HepG2 (cell line): Measurements from ENCODE around the gene SNRPD1. TPM values are rescaled to one million over a fixed set of nuclear protein-coding genes. Genes with fewer than 3 reads are reported as not detected.

Experiments
- FIP1L1 ChIP-seq: fragments of 200-400 bp; formaldehyde crosslinking; IDR thresholded peaks from 2 replicates; pipeline ENCODE4 v1.6.1; 2018; ENCODE audit warnings: low read depth, mild to moderate bottlenecking, low read length, moderate library complexity, borderline replicate concordance; ENCODE audit not compliant: insufficient read depth
- IRF1 ChIP-seq: sonication (generic); formaldehyde crosslinking; IDR thresholded peaks from 2 replicates; pipeline ENCODE4 v1.4.0; 2020; ENCODE audit warnings: low read depth, mild to moderate bottlenecking, missing genetic modification reagents
- KAT2B ChIP-seq: fragments of 150-350 bp; IDR thresholded peaks from 2 replicates; pipeline ENCODE4 v1.6.1; 2014; ENCODE audit warnings: low read depth, low read length, borderline replicate concordance
- LCORL ChIP-seq, 2 experiments: fragments of 450-650 bp in 1 of 2; sonication (generic) in 1 of 2; formaldehyde crosslinking in 1 of 2; IDR thresholded peaks; 2 replicates each; pipeline versions ENCODE4 v1.5.0 to v1.6.1; 2017 to 2020; ENCODE audit warnings: antibody characterized with exemption in 1 of 2, missing genetic modification reagents in 1 of 2
- MTERF4 ChIP-seq: sonication (generic); formaldehyde crosslinking; IDR thresholded peaks from 2 replicates; pipeline ENCODE4 v1.8.0; 2023; ENCODE audit warnings: mild to moderate bottlenecking, missing genetic modification reagents
- TFAP4 ChIP-seq: sonication (generic); IDR thresholded peaks from 2 replicates; pipeline ENCODE4 v1.6.1; 2016; ENCODE audit warnings: low read depth, borderline replicate concordance
- USF2 ChIP-seq, 2 experiments: sonication (generic) in 1 of 2; formaldehyde crosslinking in 1 of 2; IDR thresholded peaks; 2 replicates each; pipeline versions ENCODE4 v1.5.1 to v1.6.1; 2011 to 2020; ENCODE audit warnings: borderline replicate concordance in 1 of 2, low read depth in 1 of 2, low read length in 1 of 2, mild to moderate bottlenecking in 1 of 2, missing genetic modification reagents in 1 of 2, moderate library complexity in 1 of 2
- ZNF552 ChIP-seq: sonication (generic); formaldehyde crosslinking; IDR thresholded peaks from 2 replicates; pipeline ENCODE4 v1.9.0; 2022; ENCODE audit warnings: missing genetic modification reagents, mild to moderate bottlenecking, borderline replicate concordance
- polyA plus RNA-seq, 8 experiments: library from polyadenylated mRNA; depleted of rRNA in 3 of 8; stranded (reverse) in 7 of 8; unstranded in 1 of 8; fragments of >200 nt; fragmentation: Illumina TruSeq in 4 of 8; extraction: Trizol in 4 of 8; gene quantifications; 2 replicates each; pipeline versions ENCODE4 v1.2.1 to v1.2.3, GENCODE V29; 2011 to 2016; ENCODE audit warnings: low read depth in 4 of 8, missing spikeins in 1 of 8, mixed read lengths in 1 of 8; ENCODE audit not compliant: insufficient read depth in 1 of 8
- total RNA-seq, 5 experiments: library from RNA; depleted of rRNA; stranded (reverse); fragments of >200 nt; fragmentation: Illumina TruSeq; extraction: Trizol; gene quantifications; 2 replicates each; pipeline ENCODE4 v1.2.3, GENCODE V29; 2016; ENCODE audit warnings: low read depth in 1 of 5

Gene SNRPD1
- total and polyA plus RNA-seq, 2 of the 13 experiments (the other 11 are each of a cell fraction or from before 2014, with no cell fraction given): 22.7 to 275 TPM

- no peak for TF ChIP-seq TFAP4
- TF ChIP-seq MTERF4: no peak
- TF ChIP-seq KAT2B: no peak
- no peak for TF ChIP-seq IRF1 (CRISPR knock-in tag)
- TF ChIP-seq USF2 (IDR thresholded peaks at IDR 0.05; ENCODE audit: low read depth, low read length): no peak
- no peak for TF ChIP-seq USF2 (CRISPR knock-in tag; IDR thresholded peaks at IDR 0.05; ENCODE audit: borderline replicate concordance)
- no peak for TF ChIP-seq LCORL (IDR thresholded peaks at IDR 0.05)
- no peak for TF ChIP-seq LCORL (CRISPR knock-in tag; IDR thresholded peaks at IDR 0.05)
- no peak for TF ChIP-seq ZNF552 (CRISPR knock-in tag)
- no peak for TF ChIP-seq FIP1L1
- TF ChIP-seq, all 625 proteins: peak for 0
These were observed 68.0 kb downstream of the SNRPD1 start (continued) for GRCh38 chr18:21680161-21680560.
